ENCODE measurements around the gene DDX24. TPM values are rescaled to one million over a fixed set of nuclear protein-coding genes. Genes with fewer than 3 reads are reported as not detected.

Gene DDX24
- total RNA-seq, 1 experiment from 2014 or later, result 217 TPM

GRCh38 chr14:94052199-94052598, 28.8 kb downstream of the DDX24 start:
- peaks cover 86% of the 10 kb centered on the region for H3K36me3 ChIP-seq (ENCODE audit: insufficient read depth, low read length)
- peaks cover under 1% of the 10 kb centered on the region; the same call in 1 of the 2 replicates for H3K79me2 ChIP-seq (ENCODE audit: low read length)
- peaks cover 21% of the 10 kb centered on the region for H4K20me1 ChIP-seq (ENCODE audit: insufficient read depth, low read depth, low read length)
- no peaks in the 10 kb centered on the region for H3K4me1 ChIP-seq (ENCODE audit: low read length)
- DNase-seq, result no peak
- no peak overlapping the region for H3K9ac ChIP-seq (ENCODE audit: low read length)
- H3K9me3 ChIP-seq (ENCODE audit: low read length), result no peaks in the 10 kb centered on the region
- no peaks in the 10 kb centered on the region for H3K9me2 ChIP-seq (replicated peaks; ENCODE audit: insufficient read depth, low read length)
- no peaks in the 10 kb centered on the region for H3K27me3 ChIP-seq (ENCODE audit: low read length)
- no peak overlapping the region for H3K4me2 ChIP-seq (ENCODE audit: low read depth, low read length, poor library complexity, severe bottlenecking)
- no peak overlapping the region for H3K4me3 ChIP-seq (ENCODE audit: low read length)
- no peak overlapping the region for H3K27ac ChIP-seq (ENCODE audit: low read length)
- no peak overlapping the region for H2AFZ ChIP-seq (ENCODE audit: low read length)

- Histone ChIP-seq H3K4me1 (ENCODE audit: low read length) (no peaks in the 10 kb centered on the region), H3K9ac (ENCODE audit: low read length) (no peak overlapping the region), H3K27ac (ENCODE audit: low read length) (no peak overlapping the region), H3K9me3 (ENCODE audit: low read length) (no peaks in the 10 kb centered on the region), H3K36me3 (ENCODE audit: insufficient read depth, low read length) (peaks cover 85% of the 10 kb centered on the region), H3K27me3 (ENCODE audit: low read length) (no peaks in the 10 kb centered on the region), H3K79me2 (ENCODE audit: low read length) (no peaks in the 10 kb centered on the region), H4K20me1 (ENCODE audit: insufficient read depth, low read depth, low read length) (peaks cover 20% of the 10 kb centered on the region), H3K9me2 (replicated peaks; ENCODE audit: insufficient read depth, low read length) (no peaks in the 10 kb centered on the region), H2AFZ (ENCODE audit: low read length) (no peak overlapping the region), H3K4me3 (ENCODE audit: low read length) (no peak overlapping the region), H3K4me2 (ENCODE audit: low read depth, low read length, poor library complexity, severe bottlenecking) (no peak overlapping the region)
- DNase-seq, result no peak
Observed at GRCh38 chr14:94051779-94052178, 29.2 kb downstream of the DDX24 start.

GRCh38 chr14:94051115-94051514, 29.9 kb downstream of the DDX24 start:
- Histone ChIP-seq H3K36me3 (ENCODE audit: insufficient read depth, low read length) (peaks cover 80% of the 10 kb centered on the region), H3K79me2 (ENCODE audit: low read length) (no peaks in the 10 kb centered on the region), H3K4me1 (ENCODE audit: low read length) (no peaks in the 10 kb centered on the region), H3K4me2 (ENCODE audit: low read depth, low read length, poor library complexity, severe bottlenecking) (no peak overlapping the region), H3K4me3 (ENCODE audit: low read length) (no peak overlapping the region), H2AFZ (ENCODE audit: low read length) (no peak overlapping the region), H3K9me2 (replicated peaks; ENCODE audit: insufficient read depth, low read length) (no peaks in the 10 kb centered on the region), H3K27me3 (ENCODE audit: low read length) (no peaks in the 10 kb centered on the region), H4K20me1 (ENCODE audit: insufficient read depth, low read depth, low read length) (peaks cover 17% of the 10 kb centered on the region), H3K9ac (ENCODE audit: low read length) (no peak overlapping the region), H3K9me3 (ENCODE audit: low read length) (no peaks in the 10 kb centered on the region), H3K27ac (ENCODE audit: low read length) (no peak overlapping the region)
- DNase-seq, result no peak

GRCh38 chr14:94050231-94050880, 30.6 kb downstream of the DDX24 start:
- Histone ChIP-seq H3K4me1 (ENCODE audit: low read length) (no peaks in the 10 kb centered on the region), H3K9ac (ENCODE audit: low read length) (no peak overlapping the region), H3K27me3 (ENCODE audit: low read length) (no peaks in the 10 kb centered on the region), H3K79me2 (ENCODE audit: low read length) (no peaks in the 10 kb centered on the region), H3K27ac (ENCODE audit: low read length) (no peak overlapping the region), H3K36me3 (ENCODE audit: insufficient read depth, low read length) (peaks cover 76% of the 10 kb centered on the region), H3K4me2 (ENCODE audit: low read depth, low read length, poor library complexity, severe bottlenecking) (no peak overlapping the region), H2AFZ (ENCODE audit: low read length) (no peak overlapping the region), H3K9me3 (ENCODE audit: low read length) (no peaks in the 10 kb centered on the region), H3K9me2 (replicated peaks; ENCODE audit: insufficient read depth, low read length) (no peaks in the 10 kb centered on the region), H3K4me3 (ENCODE audit: low read length) (no peak overlapping the region), H4K20me1 (ENCODE audit: insufficient read depth, low read depth, low read length) (peaks cover 17% of the 10 kb centered on the region)
- no peak for DNase-seq

GRCh38 chr14:94049625-94050023, 31.4 kb downstream of the DDX24 start:
- Histone ChIP-seq H3K4me1 (ENCODE audit: low read length) (no peaks in the 10 kb centered on the region), H3K4me2 (ENCODE audit: low read depth, low read length, poor library complexity, severe bottlenecking) (no peak overlapping the region), H3K4me3 (ENCODE audit: low read length) (no peak overlapping the region), H4K20me1 (ENCODE audit: insufficient read depth, low read depth, low read length) (peaks cover 17% of the 10 kb centered on the region), H3K9ac (ENCODE audit: low read length) (no peak overlapping the region), H2AFZ (ENCODE audit: low read length) (no peak overlapping the region), H3K79me2 (ENCODE audit: low read length) (no peaks in the 10 kb centered on the region), H3K36me3 (ENCODE audit: insufficient read depth, low read length) (peaks cover 69% of the 10 kb centered on the region), H3K9me2 (replicated peaks; ENCODE audit: insufficient read depth, low read length) (no peaks in the 10 kb centered on the region), H3K27ac (ENCODE audit: low read length) (no peak overlapping the region), H3K9me3 (ENCODE audit: low read length) (no peaks in the 10 kb centered on the region), H3K27me3 (ENCODE audit: low read length) (no peaks in the 10 kb centered on the region)
- no peak for DNase-seq

- no peaks in the 10 kb centered on the region for H3K9me3 ChIP-seq (ENCODE audit: low read length)
- no peak overlapping the region for H3K9ac ChIP-seq (ENCODE audit: low read length)
- no peaks in the 10 kb centered on the region for H3K79me2 ChIP-seq (ENCODE audit: low read length)
- H3K4me1 ChIP-seq (ENCODE audit: low read length), result no peaks in the 10 kb centered on the region
- no peaks in the 10 kb centered on the region for H3K27me3 ChIP-seq (ENCODE audit: low read length)
- no peak overlapping the region for H3K4me2 ChIP-seq (ENCODE audit: low read depth, low read length, poor library complexity, severe bottlenecking)
- no peak for DNase-seq
- H2AFZ ChIP-seq (ENCODE audit: low read length), result no peak overlapping the region
- H3K4me3 ChIP-seq (ENCODE audit: low read length), result no peak overlapping the region
- H4K20me1 ChIP-seq (ENCODE audit: insufficient read depth, low read depth, low read length), result peaks cover 17% of the 10 kb centered on the region
- no peak overlapping the region for H3K27ac ChIP-seq (ENCODE audit: low read length)
- H3K9me2 ChIP-seq (replicated peaks; ENCODE audit: insufficient read depth, low read length), result no peaks in the 10 kb centered on the region
- peaks cover 63% of the 10 kb centered on the region for H3K36me3 ChIP-seq (ENCODE audit: insufficient read depth, low read length)
Observed at GRCh38 chr14:94048691-94049624, 32.0 kb downstream of the DDX24 start.

GRCh38 chr14:94047581-94047980, 33.4 kb downstream of the DDX24 start:
- no peak overlapping the region for H3K4me3 ChIP-seq (ENCODE audit: low read length)
- H3K9ac ChIP-seq (ENCODE audit: low read length), result no peak overlapping the region
- no peak overlapping the region for H3K27ac ChIP-seq (ENCODE audit: low read length)
- peaks cover 22% of the 10 kb centered on the region for H4K20me1 ChIP-seq (ENCODE audit: insufficient read depth, low read depth, low read length)
- H3K9me3 ChIP-seq (ENCODE audit: low read length), result no peaks in the 10 kb centered on the region
- no peaks in the 10 kb centered on the region for H3K79me2 ChIP-seq (ENCODE audit: low read length)
- H3K27me3 ChIP-seq (ENCODE audit: low read length), result no peaks in the 10 kb centered on the region
- DNase-seq, result no peak
- no peaks in the 10 kb centered on the region for H3K4me1 ChIP-seq (ENCODE audit: low read length)
- H3K9me2 ChIP-seq (replicated peaks; ENCODE audit: insufficient read depth, low read length), result no peaks in the 10 kb centered on the region
- H2AFZ ChIP-seq (ENCODE audit: low read length), result no peak overlapping the region
- peaks cover 56% of the 10 kb centered on the region for H3K36me3 ChIP-seq (ENCODE audit: insufficient read depth, low read length)
- no peak overlapping the region for H3K4me2 ChIP-seq (ENCODE audit: low read depth, low read length, poor library complexity, severe bottlenecking)

GRCh38 chr14:94046696-94047250, 34.2 kb downstream of the DDX24 start:
- Histone ChIP-seq H3K36me3 (ENCODE audit: insufficient read depth, low read length) (peaks cover 47% of the 10 kb centered on the region), H3K4me2 (ENCODE audit: low read depth, low read length, poor library complexity, severe bottlenecking) (no peak overlapping the region), H3K4me1 (ENCODE audit: low read length) (no peaks in the 10 kb centered on the region), H2AFZ (ENCODE audit: low read length) (no peak overlapping the region), H3K9ac (ENCODE audit: low read length) (no peak overlapping the region), H3K27me3 (ENCODE audit: low read length) (no peaks in the 10 kb centered on the region), H3K4me3 (ENCODE audit: low read length) (no peak overlapping the region), H3K79me2 (ENCODE audit: low read length) (no peaks in the 10 kb centered on the region), H3K9me3 (ENCODE audit: low read length) (no peaks in the 10 kb centered on the region), H3K9me2 (replicated peaks; ENCODE audit: insufficient read depth, low read length) (no peaks in the 10 kb centered on the region), H3K27ac (ENCODE audit: low read length) (no peak overlapping the region), H4K20me1 (ENCODE audit: insufficient read depth, low read depth, low read length) (peaks cover 22% of the 10 kb centered on the region)
- no peak for DNase-seq

Data from Karpas-422 (cell line).